Measurements from ENCODE around the gene KNOP1. TPM values are rescaled to one million over a fixed set of nuclear protein-coding genes. Genes with fewer than 3 reads are reported as not detected.

Gene KNOP1
- total and polyA plus RNA-seq, 11 donors: 6.3 to 12.1 (median 8.2) TPM

DNA sequence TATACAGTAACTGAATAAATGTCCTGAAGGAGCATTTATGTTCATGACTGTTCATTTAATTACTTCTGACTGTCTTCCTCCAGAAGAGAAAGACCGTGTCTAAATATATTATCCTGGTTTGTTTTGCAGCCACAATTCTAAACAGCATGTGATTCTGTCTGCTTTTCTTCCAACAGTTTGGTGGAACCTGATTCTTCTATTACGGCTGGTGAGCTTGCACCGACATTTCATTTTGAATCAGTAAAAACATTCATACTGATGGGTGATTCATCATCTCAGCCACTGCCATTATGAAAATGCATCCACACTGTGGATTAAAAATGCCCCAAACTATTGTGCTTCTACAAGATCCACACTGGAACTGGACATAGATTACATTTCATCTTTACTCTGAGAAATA, 16.9 kb downstream of the KNOP1 start:
- Histone ChIP-seq H3K4me3 (no peak overlapping the region), H3K27me3 (no peaks in the 10 kb centered on the region), H3K36me3 (peaks cover 0 to 76% (median 58%) of the 10 kb centered on the region in 9 donors), H3K9me3 (no peaks in the 10 kb centered on the region), H3K4me1 (peaks cover 14 to 82% (median 46%) of the 10 kb centered on the region in 12 donors), H3K27ac (peak overlapping the region in 9 of 12 donors; percentile 14 to 68 (median 38))
- ATAC-seq (no peak), DNase-seq (no peak)
- intact Hi-C loops (cut with DNase I): loop anchor here in 1 of 10 donors (10.0 kb wide), 2 partner anchors 54 to 56 kb away; no protein-coding TSS in a partner anchor
- TF ChIP-seq POLR2A (IDR thresholded peaks at IDR 0.05) (no peak), CTCF (IDR thresholded peaks at IDR 0.05) (no peak)
- WGBS, 4 donors: 82 to 93% (median 83%) methylated on average over 3 of the region's 3 CpGs

GRCh38 chr16:19700319-19700781, 17.7 kb downstream of the KNOP1 start:
- H3K4me3 ChIP-seq: no peak overlapping the region
- H3K27ac ChIP-seq: peak overlapping the region in 11 of 12 donors; percentile 17 to 68 (median 49)
- TF ChIP-seq CTCF (IDR thresholded peaks at IDR 0.05): no peak
- no peak for TF ChIP-seq POLR2A (IDR thresholded peaks at IDR 0.05)
- ATAC-seq (no peak), DNase-seq (no peak)
- 43 to 60% (median 55%) methylated on average over 6 of the region's 6 CpGs for WGBS, 4 donors
- no peaks in the 10 kb centered on the region for H3K9me3 ChIP-seq
- peaks cover 18 to 81% (median 51%) of the 10 kb centered on the region in 12 donors for H3K4me1 ChIP-seq
- no peaks in the 10 kb centered on the region for H3K27me3 ChIP-seq
- peaks cover 0 to 68% (median 51%) of the 10 kb centered on the region in 9 donors for H3K36me3 ChIP-seq
- intact Hi-C loops (cut with DNase I): loop anchor here in 1 of 10 donors (10.0 kb wide), 2 partner anchors 54 to 56 kb away; no protein-coding TSS in a partner anchor

DNA sequence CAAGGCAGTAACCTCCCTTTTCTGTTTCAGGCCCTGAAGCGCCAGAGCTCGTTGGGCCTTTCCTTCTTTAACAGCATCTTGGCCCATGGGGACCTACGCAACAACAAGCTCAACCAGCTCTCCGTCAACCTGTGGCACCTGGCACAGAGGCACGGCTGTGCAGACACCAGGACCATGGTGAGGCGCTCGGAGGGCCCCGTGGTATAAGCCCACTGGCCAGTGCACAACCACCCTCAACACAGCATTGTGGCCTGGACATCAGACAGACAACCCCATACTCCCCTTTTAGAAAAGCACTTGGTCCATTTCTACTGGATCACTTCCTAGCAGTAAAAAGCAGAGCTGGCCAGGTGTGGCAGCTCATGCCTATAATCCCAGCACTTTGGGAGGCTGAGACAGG, 18.6 kb downstream of the KNOP1 start:
- WGBS, 4 donors: 91 to 100% (median 97%) methylated on average over 4 to 8 of the region's 8 CpGs
- intact Hi-C loops (cut with DNase I): loop anchor here in 5 of 10 donors (5.0 to 10.0 kb wide), 5 partner anchors 53 to 185 kb away; partner anchors contain the start of gene GPRC5B (in 2 of the 5)
- peaks cover 18 to 73% (median 47%) of the 10 kb centered on the region in 12 donors for H3K4me1 ChIP-seq
- H3K4me3 ChIP-seq: no peak overlapping the region
- H3K36me3 ChIP-seq: peaks cover 0 to 59% (median 43%) of the 10 kb centered on the region in 9 donors
- peak overlapping the region in 8 of 12 donors; percentile 17 to 83 (median 44) for H3K27ac ChIP-seq
- ATAC-seq (no peak), DNase-seq (no peak)
- H3K27me3 ChIP-seq: no peaks in the 10 kb centered on the region
- no peak for TF ChIP-seq CTCF (IDR thresholded peaks at IDR 0.05)
- no peak for TF ChIP-seq POLR2A (IDR thresholded peaks at IDR 0.05)
- H3K9me3 ChIP-seq: no peaks in the 10 kb centered on the region

DNA sequence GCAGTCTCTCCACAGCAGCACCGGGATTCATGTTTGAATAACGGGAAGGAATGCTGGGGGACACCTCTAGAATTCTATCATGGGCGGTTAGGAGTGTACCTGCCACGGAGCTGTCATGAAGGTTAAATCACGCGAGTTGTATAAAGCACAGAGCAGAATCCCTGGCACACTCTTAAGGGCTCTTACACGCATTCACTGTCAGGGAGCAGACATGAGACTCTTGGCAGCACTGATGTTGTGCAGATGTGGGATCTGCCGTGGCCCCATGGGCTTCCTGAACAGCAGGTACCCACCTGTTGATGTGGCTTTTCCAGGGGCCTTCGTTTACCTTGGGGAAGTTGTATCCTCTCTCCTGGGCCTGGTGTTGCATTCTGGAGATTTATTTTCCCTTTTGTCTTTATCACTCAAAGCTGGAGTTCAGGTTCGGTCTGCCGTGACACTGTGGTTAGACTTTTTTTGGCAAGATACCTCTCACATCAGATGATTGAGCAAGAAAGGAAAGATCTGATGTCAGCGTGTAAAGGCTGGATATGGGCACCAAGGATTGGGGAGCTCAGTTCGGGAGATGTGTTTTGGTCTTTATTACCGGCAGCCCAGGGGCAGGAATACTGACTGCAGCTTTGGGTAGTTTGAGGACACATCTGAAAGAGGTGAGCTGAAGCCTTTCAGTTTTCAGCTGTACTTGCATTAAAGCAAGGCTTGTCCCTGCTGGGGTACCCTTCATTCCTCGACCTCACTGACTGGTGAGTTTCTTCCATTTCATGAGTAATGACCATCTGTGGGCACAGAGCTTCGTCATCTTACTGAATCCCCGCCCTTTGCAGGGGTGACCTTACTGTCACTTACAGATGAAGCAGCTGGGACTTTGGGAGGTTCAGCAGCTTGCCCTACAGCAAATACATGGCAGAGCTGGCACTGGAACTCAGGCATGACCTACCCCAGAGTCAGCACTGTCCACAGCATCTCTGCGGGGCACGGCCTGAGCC, 19.3 kb downstream of the KNOP1 start:
- H3K36me3 ChIP-seq: peaks cover 0 to 56% (median 37%) of the 10 kb centered on the region in 9 donors
- peak in 2 of 4 donors; percentile 12 to 27 for ATAC-seq
- no peak for DNase-seq
- H3K9me3 ChIP-seq: no peaks in the 10 kb centered on the region
- peak overlapping the region in 10 of 12 donors; percentile 6 to 92 (median 82) for H3K27ac ChIP-seq
- no peak overlapping the region for H3K4me3 ChIP-seq
- peaks cover 18 to 66% (median 44%) of the 10 kb centered on the region in 12 donors for H3K4me1 ChIP-seq
- 71 to 81% (median 79%) methylated on average over 18 to 19 of the region's 19 CpGs for WGBS, 4 donors
- intact Hi-C loops (cut with DNase I): loop anchor here in 5 of 10 donors (5.0 to 10.0 kb wide), 5 partner anchors 54 to 186 kb away; partner anchors contain the start of gene GPRC5B (in 2 of the 5)
- TF ChIP-seq CTCF (IDR thresholded peaks at IDR 0.05) (no peak), POLR2A (IDR thresholded peaks at IDR 0.05) (no peak)
- H3K27me3 ChIP-seq: no peaks in the 10 kb centered on the region
